ENCODE measurements around the gene NKX1-1. TPM values are rescaled to one million over a fixed set of nuclear protein-coding genes. Genes with fewer than 3 reads are reported as not detected.

The NKX1-1 gene
- total RNA-seq, 6 experiments from 2014 or later = not detected

- Histone ChIP-seq H3K27ac (no peak overlapping the region), H3K9me3 (no peaks in the 10 kb centered on the region), H3K36me3 (peaks cover 0 to 10% (median 0%) of the 10 kb centered on the region in 4 donors), H3K27me3 (no peaks in the 10 kb centered on the region), H3K4me1 (peaks cover 0 to 5% (median 2%) of the 10 kb centered on the region in 4 donors), H3K4me3 (no peak overlapping the region)
- no peak for TF ChIP-seq CTCF (IDR thresholded peaks at IDR 0.05)
- WGBS (ENCODE audit: insufficient coverage, low coverage, low lambda C conversion rate, missing lambda C conversion rate) = 74% methylated on average over 16 of the region's 29 CpGs
- ATAC-seq = peak; percentile 57 to 74 (median 68)
- intact Hi-C loops (cut with DNase I) = no loop called here
- peak; percentile 47 to 73 (median 67) for DNase-seq
Observed at GRCh38 chr4:1370321-1371124, 35.7 kb downstream of the NKX1-1 start.

DNA sequence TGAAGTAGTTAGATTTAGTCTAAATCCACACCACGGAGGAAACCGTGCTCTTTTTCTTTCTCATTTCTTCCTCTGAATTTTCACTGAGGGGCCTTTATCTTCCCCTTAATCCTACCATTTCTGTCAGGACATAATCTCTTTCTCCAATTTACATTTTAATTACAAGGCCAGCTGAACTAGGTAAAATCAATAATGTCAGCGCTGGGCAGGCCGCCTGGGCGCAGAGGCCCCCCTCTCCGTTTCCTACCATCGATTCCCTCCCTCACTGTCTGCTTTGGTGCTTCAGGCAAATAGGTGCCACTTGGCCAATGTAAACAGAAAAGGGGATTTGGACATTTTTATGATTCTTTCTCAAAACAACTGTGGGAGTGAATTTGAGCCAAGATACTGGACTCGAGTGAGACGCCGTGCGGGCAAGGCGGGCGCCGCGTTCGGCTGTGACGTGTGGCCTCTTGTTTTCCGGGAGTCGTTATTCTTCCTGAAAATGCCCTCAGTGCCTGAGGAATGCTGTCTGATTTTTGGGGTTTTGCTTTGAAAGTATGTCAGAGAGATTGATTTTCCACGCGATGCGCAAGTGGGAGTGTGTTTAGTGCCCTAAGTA is 36.7 kb downstream of the NKX1-1 start:
- H3K9me3 ChIP-seq = no peaks in the 10 kb centered on the region
- no peak overlapping the region for H3K27ac ChIP-seq
- ATAC-seq (peak; percentile 14 to 73 (median 66)), DNase-seq (peak in 2 of 3 donors; percentile 29 to 43)
- intact Hi-C loops (cut with DNase I) = loop anchor here in 1 of 2 donors (10.0 kb wide), 1 partner anchor 255 kb away; no protein-coding TSS in a partner anchor
- TF ChIP-seq POLR2A (IDR thresholded peaks at IDR 0.05) (no peak), CTCF (IDR thresholded peaks at IDR 0.05) (no peak)
- H3K4me3 ChIP-seq = no peak overlapping the region
- 55% methylated on average over 20 of the region's 22 CpGs for WGBS (ENCODE audit: insufficient coverage, low coverage, low lambda C conversion rate, missing lambda C conversion rate)
- peaks cover 0 to 5% (median 2%) of the 10 kb centered on the region in 4 donors for H3K4me1 ChIP-seq
- H3K27me3 ChIP-seq = no peaks in the 10 kb centered on the region
- peaks cover 0 to 2% (median 0%) of the 10 kb centered on the region in 4 donors for H3K36me3 ChIP-seq

DNA sequence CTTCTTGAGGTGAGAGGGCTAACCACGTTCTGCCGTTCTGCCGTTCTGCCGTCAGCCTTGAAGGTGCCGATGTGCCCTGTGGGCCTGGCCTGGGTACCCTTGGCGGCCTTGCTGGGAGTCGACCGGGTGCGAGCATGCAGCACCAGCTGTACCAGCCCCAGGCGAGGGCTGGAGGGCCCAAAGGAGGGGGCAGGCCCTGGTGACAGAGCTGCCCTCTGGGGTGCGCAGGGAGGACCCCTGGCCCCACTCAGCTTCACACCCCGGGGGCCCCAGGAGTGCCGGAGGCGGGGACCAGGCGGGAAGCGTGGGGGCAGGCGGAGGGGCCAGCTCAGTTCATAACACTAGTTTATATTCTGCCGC is 37.2 kb downstream of the NKX1-1 start:
- Histone ChIP-seq H3K4me3 (no peak overlapping the region), H3K27ac (no peak overlapping the region), H3K36me3 (no peaks in the 10 kb centered on the region), H3K27me3 (no peaks in the 10 kb centered on the region), H3K9me3 (no peaks in the 10 kb centered on the region), H3K4me1 (peaks cover 0 to 5% (median 2%) of the 10 kb centered on the region in 4 donors)
- TF ChIP-seq POLR2A (IDR thresholded peaks at IDR 0.05) (no peak), CTCF (IDR thresholded peaks at IDR 0.05) (no peak)
- DNase-seq (peak in 2 of 3 donors; percentile 18 to 40), ATAC-seq (no peak)
- WGBS (ENCODE audit: insufficient coverage, low coverage, low lambda C conversion rate, missing lambda C conversion rate) = 95% methylated on average over 6 of the region's 18 CpGs
- intact Hi-C loops (cut with DNase I) = loop anchor here in 1 of 2 donors (10.0 kb wide), 1 partner anchor 256 kb away; no protein-coding TSS in a partner anchor

DNA sequence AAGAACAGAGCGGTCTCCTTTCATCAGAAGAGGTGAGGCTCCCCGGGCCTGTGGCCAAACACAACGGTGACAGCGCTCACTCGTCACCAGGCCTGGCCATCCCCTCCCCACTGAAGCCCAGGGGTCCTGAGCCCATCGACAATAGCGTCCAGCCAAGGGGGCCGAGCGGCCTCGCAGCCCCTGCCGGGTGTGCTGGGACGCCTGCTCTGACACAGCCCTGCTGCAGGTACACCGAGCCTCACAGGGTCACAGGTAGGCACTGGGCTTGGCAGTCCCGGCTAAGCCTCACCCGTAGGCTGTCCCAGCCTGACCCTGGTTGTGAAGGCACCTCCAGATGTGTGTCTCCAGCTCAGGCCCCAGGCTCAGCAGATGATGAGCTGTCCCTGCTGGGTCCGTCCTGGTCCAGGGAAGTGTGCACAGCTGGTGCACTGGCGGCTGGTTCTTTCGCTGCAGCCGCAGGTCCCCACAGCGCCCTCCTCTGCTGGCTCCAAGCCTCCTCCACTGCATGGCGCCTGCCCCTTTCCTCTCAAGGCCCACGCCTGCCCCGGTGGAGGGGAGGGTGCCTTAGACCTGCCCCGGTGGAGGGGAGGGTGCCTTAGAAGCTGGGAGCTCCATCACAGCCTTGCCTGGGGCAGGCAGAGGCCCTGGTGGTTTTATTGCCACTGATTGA is 37.7 kb downstream of the NKX1-1 start:
- H3K4me3 ChIP-seq = no peak overlapping the region
- DNase-seq (peak in 2 of 3 donors; percentile 14 to 49), ATAC-seq (peak in 2 of 4 donors; percentile 2 to 3)
- TF ChIP-seq POLR2A (IDR thresholded peaks at IDR 0.05) (no peak), CTCF (IDR thresholded peaks at IDR 0.05) (no peak)
- intact Hi-C loops (cut with DNase I) = loop anchor here in 1 of 2 donors (10.0 kb wide), 1 partner anchor 256 kb away; no protein-coding TSS in a partner anchor
- no peaks in the 10 kb centered on the region for H3K36me3 ChIP-seq
- H3K27me3 ChIP-seq = no peaks in the 10 kb centered on the region
- no peaks in the 10 kb centered on the region for H3K9me3 ChIP-seq
- no peak overlapping the region for H3K27ac ChIP-seq
- WGBS (ENCODE audit: insufficient coverage, low coverage, low lambda C conversion rate, missing lambda C conversion rate) = 100% methylated on average over 2 of the region's 24 CpGs
- peaks cover 0 to 5% (median 2%) of the 10 kb centered on the region in 4 donors for H3K4me1 ChIP-seq
